IMR-90 (cell line): Measurements from ENCODE around the gene STIM1. TPM values are rescaled to one million over a fixed set of nuclear protein-coding genes. Genes with fewer than 3 reads are reported as not detected.

ENCODE experiments used
- ATAC-seq: fragments of 200-7000 bp; cut with Tn5 transposase; 2 replicates; pipeline ENCODE4 v1.9.1; 2020; ENCODE audit warnings: low read depth, mild to moderate bottlenecking, moderate library complexity
- BruUV-seq: library from RNA; stranded (reverse); fragments of 400-500 nt; replicated peaks from 2 replicates; lab custom pipeline; 2021; lab: Mats Ljungman, UMichigan
- CTCF ChIA-PET: fragments of 300-600 bp; formaldehyde crosslinking; extraction: SDS; loops from one replicate; lab custom pipeline; 2021; ENCODE audit warnings: antibody characterized with exemption; lab: Yijun Ruan, JAX
- POLR2A ChIA-PET: fragments of 300-600 bp; sonication (Branson Sonifier 250); formaldehyde crosslinking; loops from one replicate; lab custom pipeline; 2022; ENCODE audit warnings: antibody characterized with exemption; ENCODE audit not compliant: unreplicated experiment; lab: Charles Lee
- DNase-seq: peaks from one replicate; pipeline ENCODE4 v3.0.0; 2013
- H2AFZ ChIP-seq: replicated peaks from 2 replicates; pipeline ENCODE3; 2013; ENCODE audit warnings: low read length, mild to moderate bottlenecking; ENCODE audit not compliant: poor library complexity
- H2AK5ac ChIP-seq: 2 replicates; pipeline ENCODE4 v1.6.1; 2013; ENCODE audit warnings: low read depth, low read length, inconsistent platforms
- H2AK9ac ChIP-seq: replicated peaks from 2 replicates; pipeline ENCODE3; 2013; ENCODE audit warnings: mild to moderate bottlenecking, low read depth, low read length, moderate library complexity; ENCODE audit not compliant: poor library complexity
- H2BK120ac ChIP-seq: 2 replicates; pipeline ENCODE4 v1.6.1; 2013; ENCODE audit warnings: low read depth, low read length, inconsistent platforms
- H2BK15ac ChIP-seq: 3 replicates; pipeline ENCODE4 v1.6.1; 2013; ENCODE audit warnings: low read depth, low read length, inconsistent platforms
- H2BK20ac ChIP-seq: 2 replicates; pipeline ENCODE4 v1.6.1; 2013; ENCODE audit warnings: low read depth, mild to moderate bottlenecking, inconsistent platforms, low read length, moderate library complexity
- H2BK5ac ChIP-seq: 2 replicates; pipeline ENCODE4 v1.6.1; 2013; ENCODE audit warnings: mild to moderate bottlenecking, low read depth, low read length, inconsistent platforms; ENCODE audit not compliant: poor library complexity, severe bottlenecking
- H3K14ac ChIP-seq: replicated peaks from 2 replicates; pipeline ENCODE4 v1.6.1; 2013; ENCODE audit warnings: low read depth, low read length, inconsistent platforms
- H3K18ac ChIP-seq: 2 replicates; pipeline ENCODE4 v1.6.1; 2013; ENCODE audit warnings: low read depth, low read length, control low read depth
- H3K23ac ChIP-seq: 2 replicates; pipeline ENCODE4 v1.6.1; 2013; ENCODE audit warnings: low read depth, low read length, inconsistent platforms
- H3K27ac ChIP-seq: 2 replicates; pipeline ENCODE4 v1.5.1; 2013; ENCODE audit warnings: mild to moderate bottlenecking, control low read depth, low read length; ENCODE audit not compliant: insufficient read depth
- H3K27me3 ChIP-seq: 2 replicates; pipeline ENCODE4 v1.6.1; 2013; ENCODE audit warnings: low read length; ENCODE audit not compliant: control insufficient read depth, insufficient read depth
- H3K36me3 ChIP-seq: 2 replicates; pipeline ENCODE4 v1.6.1; 2013; ENCODE audit warnings: low read length, mixed read lengths; ENCODE audit not compliant: control insufficient read depth, insufficient read depth
- H3K4ac ChIP-seq: 2 replicates; pipeline ENCODE4 v1.6.1; 2013; ENCODE audit warnings: low read depth, low read length, inconsistent platforms
- H3K4me1 ChIP-seq: 2 replicates; pipeline ENCODE4 v1.6.1; 2013; ENCODE audit warnings: low read length, mixed read lengths; ENCODE audit not compliant: control insufficient read depth, insufficient read depth
- H3K4me2 ChIP-seq: 2 replicates; pipeline ENCODE4 v1.6.1; 2013; ENCODE audit warnings: low read depth, mild to moderate bottlenecking, control low read depth, low read length, moderate library complexity
- H3K4me3 ChIP-seq: 2 replicates; pipeline ENCODE4 v1.5.1; 2013; ENCODE audit warnings: low read depth, mild to moderate bottlenecking, control low read depth, low read length, moderate library complexity; ENCODE audit not compliant: insufficient read depth
- H3K56ac ChIP-seq: 2 replicates; pipeline ENCODE4 v1.6.1; 2013; ENCODE audit warnings: low read length, inconsistent platforms; ENCODE audit not compliant: insufficient read depth; ENCODE audit errors: extremely low read depth
- H3K79me1 ChIP-seq, 2 experiments: 2 replicates each; pipeline ENCODE4 v1.6.1; 2013; ENCODE audit warnings: low read length in 2 of 2, inconsistent platforms in 1 of 2, low read depth in 1 of 2
- H3K9ac ChIP-seq: 2 replicates; pipeline ENCODE4 v1.6.1; 2013; ENCODE audit warnings: low read depth, low read length, control low read depth
- H3K9me1 ChIP-seq: 2 replicates; pipeline ENCODE4 v1.6.1; 2013; ENCODE audit warnings: low read length, inconsistent platforms; ENCODE audit not compliant: insufficient read depth
- H3K9me3 ChIP-seq: 2 replicates; pipeline ENCODE4 v1.6.1; 2013; ENCODE audit warnings: low read length; ENCODE audit not compliant: control insufficient read depth, insufficient read depth
- H4K20me1 ChIP-seq: 2 replicates; pipeline ENCODE4 v1.6.1; 2013; ENCODE audit warnings: low read length, inconsistent platforms; ENCODE audit not compliant: insufficient read depth
- H4K5ac ChIP-seq: 2 replicates; pipeline ENCODE4 v1.6.1; 2013; ENCODE audit warnings: mild to moderate bottlenecking, low read depth, low read length, control low read depth
- H4K8ac ChIP-seq, 2 experiments: 2 replicates each; pipeline ENCODE4 v1.6.1; 2013; ENCODE audit warnings: low read depth in 2 of 2, low read length in 2 of 2, control low read depth in 1 of 2, inconsistent platforms in 1 of 2
- H4K91ac ChIP-seq: 2 replicates; pipeline ENCODE4 v1.6.1; 2013; ENCODE audit warnings: low read depth, low read length, inconsistent platforms; ENCODE audit not compliant: insufficient read depth
- CTCF ChIP-seq: conservative IDR thresholded peaks from 2 replicates; pipeline ENCODE4 v1.5.1; 2012; ENCODE audit warnings: mild to moderate bottlenecking, low read depth, low read length, improper control_type of control experiment
- MAFK ChIP-seq: IDR thresholded peaks from 2 replicates; pipeline ENCODE4 v1.6.1; 2012; ENCODE audit warnings: low read depth, low read length, improper control_type of control experiment
- MAZ ChIP-seq: IDR thresholded peaks from 2 replicates; pipeline ENCODE4 v1.6.1; 2012; ENCODE audit warnings: low read depth, mild to moderate bottlenecking, low read length, improper control_type of control experiment, moderate library complexity, borderline replicate concordance
- WGBS, 2 experiments: methylation state at CpG; one replicate each; pipeline versions ENCODE4 v1.1.5 to v1.1.7; 2013; ENCODE audit warnings: missing lambda C conversion rate in 2 of 2; ENCODE audit not compliant: insufficient read length in 1 of 2; ENCODE audit errors: extremely low coverage in 2 of 2; 5-methylcytosine and 5-hydroxymethylcytosine counted together
- dilution Hi-C: fragments of 300-500 bp; cut with HindIII; formaldehyde crosslinking; loops from one replicate; pipeline ENCODE4 v1.14.3; 2018; ENCODE audit warnings: low sequenced_read_pairs; ENCODE audit not compliant: unreplicated experiment
- in situ Hi-C: fragments of 300-500 bp; cut with MboI; formaldehyde crosslinking; loops from 3 replicates; pipeline ENCODE4 v1.14.3; 2019; ENCODE audit warnings: low sequenced_read_pairs, inconsistent platforms, mixed read lengths
- intact Hi-C: fragments of 100-400 bp; cut with micrococcal nuclease; formaldehyde crosslinking; loops from 2 replicates; pipeline ENCODE4 v1.10.0; 2022
- polyA plus RNA-seq, 3 experiments: library from polyadenylated mRNA; depleted of rRNA; stranded (reverse); fragments of >200 nt; gene quantifications; 2 replicates each; pipeline ENCODE4 v1.2.3, GENCODE V29; 2012; ENCODE audit warnings: low replicate concordance in 1 of 3
- total RNA-seq: library from RNA; depleted of rRNA; stranded (reverse); fragments of >200 nt; gene quantifications from 2 replicates; pipeline ENCODE4 v1.2.3, GENCODE V29; 2012

Gene STIM1
- total and polyA plus RNA-seq, 2 of the 4 experiments (the other 2 are of a cell fraction): 17.9 to 23.0 TPM

DNA sequence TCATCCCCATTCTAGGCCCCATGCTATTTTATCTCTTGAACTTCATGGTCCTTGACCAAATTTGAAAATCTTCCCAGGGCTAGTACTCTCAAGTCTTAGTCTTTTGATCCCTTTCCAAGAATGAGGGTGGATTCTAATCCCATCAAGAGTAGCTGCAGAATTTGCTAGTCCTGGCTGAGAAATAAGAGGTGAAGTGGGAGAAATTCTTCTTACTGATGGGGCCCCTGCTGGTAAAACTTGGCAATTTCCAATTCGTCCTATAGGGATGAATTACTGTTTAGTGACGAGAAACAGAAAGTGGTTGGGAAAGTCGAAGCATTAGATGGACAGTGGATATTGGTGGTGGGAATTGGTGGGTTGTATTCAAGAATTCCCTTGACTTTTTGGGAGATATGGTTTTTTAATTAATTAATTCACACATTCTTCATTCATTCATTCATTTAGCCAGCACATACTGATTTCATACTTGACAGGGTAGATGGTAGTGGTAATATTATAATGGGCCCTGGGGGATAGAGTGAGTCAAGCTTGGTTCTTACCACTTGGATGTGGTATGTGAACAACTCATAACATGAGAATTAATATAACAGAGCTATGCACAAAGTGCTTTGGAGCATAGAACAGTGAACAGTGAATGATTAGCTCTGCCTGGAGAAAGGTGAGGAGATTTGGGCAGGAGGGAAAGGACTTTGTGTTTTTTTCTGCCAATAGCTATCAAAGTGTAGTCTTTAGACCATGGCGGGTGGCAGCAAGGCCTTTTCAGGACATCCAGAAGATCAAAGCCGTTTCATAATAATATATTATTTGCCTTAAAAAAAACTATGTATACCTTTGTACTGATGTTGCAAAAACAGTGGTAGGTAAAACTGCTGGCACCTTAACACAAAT is 103.8 kb downstream of the STIM1 start:
- 0 out of 2 replicates have a peak, but pooled peaks have one; percentile 22 for TF ChIP-seq MAZ
- TF ChIP-seq CTCF: 0 out of 2 replicates have a peak, but pooled peaks have one; percentile 13
- TF ChIP-seq MAFK: no peak
- H3K9ac ChIP-seq: no peak overlapping the region
- ChIA-PET CTCF (interaction anchor here (1.3 to 1.4 kb wide), 3 partner anchors 20 to 105 kb away, joined by 3 to 8 read pairs (median 5); no protein-coding TSS in a partner anchor), POLR2A (no interaction called here)
- in situ Hi-C loops (no loop called here), dilution Hi-C loops (no loop called here), intact Hi-C loops (no loop called here)
- peaks cover 5% of the 10 kb centered on the region; the same call in 1 of the 2 replicates for H3K9me1 ChIP-seq
- no peak overlapping the region for H3K4me3 ChIP-seq
- H2AFZ ChIP-seq: no peak overlapping the region
- no peak overlapping the region for H4K91ac ChIP-seq
- no peaks in the 10 kb centered on the region for H4K20me1 ChIP-seq
- H3K4me2 ChIP-seq: no peak overlapping the region
- no peaks in the 10 kb centered on the region for H3K36me3 ChIP-seq
- H2BK20ac ChIP-seq: no peak overlapping the region
- no peaks in the 10 kb centered on the region for H3K27me3 ChIP-seq
- peaks cover 2% of the 10 kb centered on the region; the same call in 1 of the 2 replicates for H3K4me1 ChIP-seq
- H2AK9ac ChIP-seq: no peak overlapping the region
- no peak overlapping the region for H3K14ac ChIP-seq
- no peak overlapping the region for H3K23ac ChIP-seq
- peak; percentile 71 for DNase-seq
- BruUV-seq: no TSS peak
- no peak overlapping the region for H3K18ac ChIP-seq
- no peak overlapping the region; the same call in 1 of the 2 replicates for H2BK120ac ChIP-seq
- ATAC-seq: peak; percentile 77
- no peak overlapping the region for H2AK5ac ChIP-seq
- H2BK5ac ChIP-seq: peak overlapping the region; percentile 20
- H3K79me1 ChIP-seq: peaks cover 9 to 16% of the 10 kb centered on the region in 2 experiments; a peak in 3 of 4 replicates
- H3K9me3 ChIP-seq: no peaks in the 10 kb centered on the region
- no peak overlapping the region for H3K4ac ChIP-seq
- no peak overlapping the region for H2BK15ac ChIP-seq
- no peak overlapping the region for H3K56ac ChIP-seq
- 100% methylated on average over 1 of the region's 5 CpGs; no CpG with 5 or more reads in 1 of the 2 experiments for WGBS, 2 experiments
- no peak overlapping the region for H4K5ac ChIP-seq
- no peak overlapping the region for H3K27ac ChIP-seq
- H4K8ac ChIP-seq: no peak overlapping the region
